ENCODE measurements around the gene CEP43. TPM values are rescaled to one million over a fixed set of nuclear protein-coding genes. Genes with fewer than 3 reads are reported as not detected.

CEP43 gene
- total RNA-seq, 1 donor from 2014 or later, result 13.8 TPM

DNA sequence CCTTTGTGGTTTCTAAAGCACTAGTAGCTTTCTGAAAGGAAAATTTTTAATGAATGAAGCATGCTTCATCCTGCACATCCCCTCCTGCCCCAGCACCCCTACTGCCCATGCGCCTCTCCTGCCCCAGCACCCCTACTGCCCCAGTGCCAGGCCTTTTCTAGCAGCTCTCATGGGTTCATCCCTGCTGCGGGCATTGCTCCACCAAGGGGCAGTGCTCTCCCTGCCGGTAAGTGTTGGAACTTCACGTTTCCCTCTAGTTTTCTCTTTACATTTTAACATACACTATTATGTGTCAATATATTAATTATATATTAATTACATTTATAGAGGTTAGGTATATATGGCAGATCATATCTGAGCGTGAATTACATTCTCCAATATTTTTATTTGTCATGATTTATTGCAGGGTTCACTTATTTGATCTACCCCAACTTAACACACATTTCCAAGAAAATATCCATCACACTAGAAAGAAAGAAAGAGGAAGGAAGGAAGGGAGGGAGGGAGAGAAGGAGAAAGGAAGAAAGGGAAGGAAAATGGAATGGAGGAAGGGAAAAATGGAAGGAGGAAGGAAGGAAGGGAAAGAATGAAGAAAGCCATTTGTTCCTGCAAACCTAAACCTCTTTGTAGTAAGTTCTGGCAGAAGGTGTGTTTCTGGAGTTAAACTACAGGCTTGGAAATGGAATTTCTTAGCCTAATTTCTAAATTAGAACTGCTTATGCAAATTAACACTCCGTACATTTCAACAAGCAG is 46.8 kb downstream of the CEP43 start:
- DNase-seq (ENCODE audit: low read depth), result no peak
- TF ChIP-seq CTCF (conservative IDR thresholded peaks at IDR 0.05; ENCODE audit: low read depth, low read length), result peak; percentile 25
- H3K4me3 ChIP-seq (ENCODE audit: low read depth, low read length), result no peak overlapping the region

- H3K4me3 ChIP-seq (ENCODE audit: low read depth, low read length), result no peak overlapping the region
- DNase-seq (ENCODE audit: low read depth), result no peak
- no peak for TF ChIP-seq CTCF (conservative IDR thresholded peaks at IDR 0.05; ENCODE audit: low read depth, low read length)
These were observed 47.8 kb downstream of the CEP43 start for GRCh38 chr6:167046861-167047495.

GRCh38 chr6:167047554-167047953 is 48.4 kb downstream of the CEP43 start:
- no peak for DNase-seq (ENCODE audit: low read depth)
- TF ChIP-seq CTCF (conservative IDR thresholded peaks at IDR 0.05; ENCODE audit: low read depth, low read length), result no peak
- H3K4me3 ChIP-seq (ENCODE audit: low read depth, low read length), result no peak overlapping the region

Other genes with a start within 250 kb of the CEP43 start
- 57.7 and 358 TPM in 2 replicates for gene RNASET2, start 42.8 kb upstream of the CEP43 start, total RNA-seq
- not detected in 2 replicates for gene CCR6, start 123.7 kb downstream of the CEP43 start, total RNA-seq
- not detected in 2 replicates for gene GPR31, start 158.6 kb downstream of the CEP43 start, total RNA-seq

Data from epithelial cell of proximal tubule (primary cell).